SK-N-SH (cell line): ENCODE measurements around the gene TFF1. TPM values are rescaled to one million over a fixed set of nuclear protein-coding genes. Genes with fewer than 3 reads are reported as not detected.

Source experiments
- CTCF ChIA-PET: fragments of 300-600, 350-600 bp; formaldehyde crosslinking; extraction: SDS; loops from one replicate; lab custom pipeline; 2021; lab: Yijun Ruan, JAX
- POLR2A ChIA-PET: fragments of 350-600 bp; sonication (Branson Sonifier 250); formaldehyde crosslinking; extraction: SDS; loops from one replicate; lab custom pipeline; 2020; ENCODE audit warnings: antibody characterized with exemption, inconsistent platforms; lab: Yijun Ruan, JAX
- DNase-seq: peaks from one replicate; pipeline ENCODE4 v3.0.0; 2012
- H2AFZ ChIP-seq: fragments of 200-600 bp; sonication (generic); 2 replicates; pipeline ENCODE4 v1.8.1; 2016; ENCODE audit warnings: antibody characterized with exemption, mild to moderate bottlenecking, low read depth
- H3F3A ChIP-seq: fragments of 200-600 bp; sonication (generic); replicated peaks from 2 replicates; pipeline ENCODE3; 2016; ENCODE audit warnings: antibody characterized with exemption, mild to moderate bottlenecking; ENCODE audit not compliant: insufficient read depth
- H3K27ac ChIP-seq, 2 experiments: fragments of 200-500 bp in 1 of 2; fragments of 200-600 bp in 1 of 2; sonication (Bioruptor generic) in 1 of 2; sonication (generic), shearing (Covaris generic) in 1 of 2; 2 replicates each; pipeline versions ENCODE4 v1.5.1 to v1.6.1; 2014 to 2016; ENCODE audit warnings: low read depth in 2 of 2, inconsistent platforms in 1 of 2, low read length in 1 of 2, mild to moderate bottlenecking in 1 of 2, mixed read lengths in 1 of 2
- H3K27me3 ChIP-seq: fragments of 200-600 bp; sonication (generic), shearing (Covaris generic); 2 replicates; pipeline ENCODE4 v1.6.1; 2016; ENCODE audit warnings: mixed run types; ENCODE audit not compliant: insufficient read depth
- H3K36me3 ChIP-seq, 2 experiments: fragments of 200-500 bp in 1 of 2; fragments of 200-600 bp in 1 of 2; sonication (Bioruptor generic) in 1 of 2; sonication (generic) in 1 of 2; replicated peaks in 1 of 2; 2 replicates each; pipeline versions ENCODE3 to v1.5.1; 2014 to 2016; ENCODE audit warnings: low read length in 1 of 2, mild to moderate bottlenecking in 1 of 2; ENCODE audit not compliant: insufficient read depth in 2 of 2, control insufficient read depth in 1 of 2
- H3K4me1 ChIP-seq, 2 experiments: fragments of 200-500 bp in 1 of 2; fragments of 200-600 bp in 1 of 2; sonication (Bioruptor generic) in 1 of 2; sonication (generic), shearing (Covaris generic) in 1 of 2; 2 replicates each; pipeline versions ENCODE4 v1.5.1 to v1.6.1; 2014 to 2016; ENCODE audit warnings: low read depth in 1 of 2, low read length in 1 of 2, mixed run types in 1 of 2; ENCODE audit not compliant: insufficient read depth in 2 of 2, control insufficient read depth in 1 of 2
- H3K4me2 ChIP-seq: fragments of 200-600 bp; sonication (generic), shearing (Covaris generic); 2 replicates; pipeline ENCODE4 v1.6.1; 2017; ENCODE audit warnings: mixed run types
- H3K4me3 ChIP-seq, 2 experiments: fragments of 200-500 bp in 1 of 2; fragments of 200-600 bp in 1 of 2; sonication (Bioruptor generic) in 1 of 2; sonication (generic), shearing (Covaris generic) in 1 of 2; 2 replicates each; pipeline versions ENCODE4 v1.5.1 to v1.8.1; 2014 to 2016; ENCODE audit warnings: low read depth in 2 of 2, inconsistent platforms in 1 of 2, low read length in 1 of 2, mild to moderate bottlenecking in 1 of 2, mixed read lengths in 1 of 2, moderate library complexity in 1 of 2
- H3K79me2 ChIP-seq: fragments of 200-600 bp; sonication (generic); 2 replicates; pipeline ENCODE4 v1.8.1; 2017; ENCODE audit warnings: mild to moderate bottlenecking; ENCODE audit not compliant: insufficient read depth
- H3K9ac ChIP-seq: fragments of 200-600 bp; sonication (generic); 2 replicates; pipeline ENCODE4 v1.6.1; 2017; ENCODE audit warnings: mixed run types
- H3K9me2 ChIP-seq: fragments of 200-600 bp; sonication (generic); 2 replicates; pipeline ENCODE4 v1.6.1; 2017; ENCODE audit warnings: mixed run types
- H3K9me3 ChIP-seq: fragments of 200-600 bp; sonication (generic); 2 replicates; pipeline ENCODE4 v1.6.1; 2017; ENCODE audit warnings: mixed run types, mild to moderate bottlenecking, moderate library complexity
- H4K20me1 ChIP-seq: fragments of 200-600 bp; sonication (generic); 2 replicates; pipeline ENCODE4 v1.6.1; 2017; ENCODE audit warnings: mild to moderate bottlenecking, mixed run types; ENCODE audit not compliant: insufficient read depth
- CHD2 ChIP-seq: fragments of 150-350 bp; IDR thresholded peaks from 2 replicates; pipeline ENCODE4 v1.6.1; 2018; ENCODE audit warnings: low read length; ENCODE audit not compliant: partially characterized antibody
- ELF1 ChIP-seq: IDR thresholded peaks from 2 replicates; pipeline ENCODE4 v1.4.0; 2012
- EP300 ChIP-seq, 2 experiments: IDR thresholded peaks; 2 replicates each; pipeline versions ENCODE4 v1.4.0 to v1.6.1; 2012; ENCODE audit warnings: borderline replicate concordance in 1 of 2, low read depth in 1 of 2, low read length in 1 of 2
- EZH2phosphoT487 ChIP-seq: fragments of 200-600 bp; sonication (generic); IDR thresholded peaks from 2 replicates; pipeline ENCODE4 v1.6.1; 2017; ENCODE audit warnings: low read depth, mixed run types, mild to moderate bottlenecking, antibody characterized with exemption, moderate library complexity, borderline replicate concordance
- FOSL2 ChIP-seq: IDR thresholded peaks from 2 replicates; pipeline ENCODE4 v1.4.0; 2012; ENCODE audit warnings: low read depth, mild to moderate bottlenecking, moderate library complexity, borderline replicate concordance
- FOXJ3 ChIP-seq: sonication (generic); formaldehyde crosslinking; IDR thresholded peaks from 2 replicates; pipeline ENCODE4 v1.5.1; 2020; ENCODE audit warnings: mild to moderate bottlenecking, missing genetic modification reagents
- GATA2 ChIP-seq: sonication (generic); formaldehyde crosslinking; IDR thresholded peaks from 2 replicates; pipeline ENCODE4 v1.5.0; 2020; ENCODE audit warnings: mild to moderate bottlenecking, missing genetic modification reagents
- JUND ChIP-seq: IDR thresholded peaks from 2 replicates; pipeline ENCODE4 v1.4.0; 2012
- MEF2A ChIP-seq: IDR thresholded peaks from 2 replicates; pipeline ENCODE4 v1.4.0; 2012; ENCODE audit warnings: low read depth, borderline replicate concordance
- NFIC ChIP-seq: IDR thresholded peaks from 2 replicates; pipeline ENCODE4 v1.4.0; 2012; ENCODE audit warnings: borderline replicate concordance
- RAD21 ChIP-seq: IDR thresholded peaks from 2 replicates; pipeline ENCODE4 v1.6.1; 2012; ENCODE audit warnings: mild to moderate bottlenecking, low read length
- RCOR1 ChIP-seq: fragments of 150-350 bp; IDR thresholded peaks from 2 replicates; pipeline ENCODE4 v1.6.1; 2017; ENCODE audit warnings: antibody characterized with exemption, low read length
- RXRA ChIP-seq: IDR thresholded peaks from 2 replicates; pipeline ENCODE4 v1.4.0; 2012; ENCODE audit warnings: low read depth, mild to moderate bottlenecking, borderline replicate concordance
- SIN3A ChIP-seq: IDR thresholded peaks from 2 replicates; pipeline ENCODE4 v1.6.1; 2012; ENCODE audit warnings: low read depth, mild to moderate bottlenecking, low read length, moderate library complexity, borderline replicate concordance
- YY1 ChIP-seq: IDR thresholded peaks from 2 replicates; pipeline ENCODE4 v1.4.0; 2012; ENCODE audit warnings: low read depth, mild to moderate bottlenecking
- WGBS: methylation state at CpG from one replicate; pipeline ENCODE4 v1.1.6; 2017; ENCODE audit warnings: low lambda C conversion rate; 5-methylcytosine and 5-hydroxymethylcytosine counted together
- polyA plus RNA-seq, 3 experiments: library from polyadenylated mRNA; depleted of rRNA; stranded (reverse); fragments of >200 nt; gene quantifications; 2 replicates each; pipeline ENCODE4 v1.2.3, GENCODE V29; 2012
- TF ChIP-seq, protein P1 (sequence below): fragments of 150-350 bp; IDR thresholded peaks from 2 replicates; pipeline ENCODE4 v1.6.1; 2016; ENCODE audit warnings: mild to moderate bottlenecking, low read depth, low read length
- TF ChIP-seq, protein P2 (sequence below): IDR thresholded peaks from 2 replicates; pipeline ENCODE4; 2012
- TF ChIP-seq, protein P3 (sequence below): fragments of 200-600 bp; sonication (generic); IDR thresholded peaks from 2 replicates; pipeline ENCODE4 v1.6.1; 2017; ENCODE audit warnings: antibody characterized with exemption, mild to moderate bottlenecking, moderate library complexity

The TFF1 gene
- polyA plus RNA-seq, 1 of the 3 experiments (the other 2 are of a cell fraction), result not detected

DNA sequence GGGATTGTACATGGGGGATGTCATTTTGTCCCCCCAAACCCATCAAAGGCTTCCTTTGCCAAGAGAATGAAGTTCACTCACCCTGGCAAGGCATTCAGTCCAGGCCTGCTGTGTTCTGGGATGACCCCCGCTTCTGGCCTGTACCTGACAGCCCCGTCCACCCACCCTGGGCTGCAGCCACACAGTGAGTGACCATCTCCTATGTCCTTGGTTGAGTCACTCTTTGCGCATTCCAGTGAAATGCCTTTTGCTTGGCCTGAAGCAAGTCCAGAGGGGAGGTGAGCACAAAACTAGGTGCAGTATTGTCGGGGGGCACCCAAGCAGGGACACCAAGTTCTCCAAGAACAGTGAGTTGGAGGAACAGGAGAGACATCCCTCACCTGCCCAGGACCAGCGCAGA lies 19.3 kb upstream of the TFF1 start:
- WGBS, result 51% methylated on average over 3 of the region's 5 CpGs
- no peaks in the 10 kb centered on the region for H3K9me2 ChIP-seq
- no peak overlapping the region for H2AFZ ChIP-seq
- H3K4me1 ChIP-seq, result no peaks in the 10 kb centered on the region
- no peak overlapping the region for H3K9ac ChIP-seq
- H3K36me3 ChIP-seq, result no peaks in the 10 kb centered on the region
- no peak overlapping the region for H3K27ac ChIP-seq
- no peaks in the 10 kb centered on the region for H3K9me3 ChIP-seq
- TF ChIP-seq RCOR1 (no peak), EZH2phosphoT487 (no peak), JUND (no peak), SIN3A (no peak), ELF1 (no peak), MEF2A (no peak), GATA2 (CRISPR knock-in tag) (no peak), RAD21 (no peak), FOSL2 (no peak), RXRA (no peak), FOXJ3 (CRISPR knock-in tag) (no peak), NFIC (no peak), YY1 (no peak), CHD2 (no peak), EP300 (IDR thresholded peaks at IDR 0.05; ENCODE audit: borderline replicate concordance in 1 of 2, low read depth in 1 of 2, low read length in 1 of 2) (no peak)
- TF ChIP-seq, protein P1, sequence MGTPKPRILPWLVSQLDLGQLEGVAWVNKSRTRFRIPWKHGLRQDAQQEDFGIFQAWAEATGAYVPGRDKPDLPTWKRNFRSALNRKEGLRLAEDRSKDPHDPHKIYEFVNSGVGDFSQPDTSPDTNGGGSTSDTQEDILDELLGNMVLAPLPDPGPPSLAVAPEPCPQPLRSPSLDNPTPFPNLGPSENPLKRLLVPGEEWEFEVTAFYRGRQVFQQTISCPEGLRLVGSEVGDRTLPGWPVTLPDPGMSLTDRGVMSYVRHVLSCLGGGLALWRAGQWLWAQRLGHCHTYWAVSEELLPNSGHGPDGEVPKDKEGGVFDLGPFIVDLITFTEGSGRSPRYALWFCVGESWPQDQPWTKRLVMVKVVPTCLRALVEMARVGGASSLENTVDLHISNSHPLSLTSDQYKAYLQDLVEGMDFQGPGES, result no peak
- TF ChIP-seq, protein P2, sequence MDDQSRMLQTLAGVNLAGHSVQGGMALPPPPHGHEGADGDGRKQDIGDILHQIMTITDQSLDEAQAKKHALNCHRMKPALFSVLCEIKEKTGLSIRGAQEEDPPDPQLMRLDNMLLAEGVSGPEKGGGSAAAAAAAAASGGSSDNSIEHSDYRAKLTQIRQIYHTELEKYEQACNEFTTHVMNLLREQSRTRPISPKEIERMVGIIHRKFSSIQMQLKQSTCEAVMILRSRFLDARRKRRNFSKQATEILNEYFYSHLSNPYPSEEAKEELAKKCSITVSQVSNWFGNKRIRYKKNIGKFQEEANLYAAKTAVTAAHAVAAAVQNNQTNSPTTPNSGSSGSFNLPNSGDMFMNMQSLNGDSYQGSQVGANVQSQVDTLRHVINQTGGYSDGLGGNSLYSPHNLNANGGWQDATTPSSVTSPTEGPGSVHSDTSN, result no peak
- TF ChIP-seq, protein P3, sequence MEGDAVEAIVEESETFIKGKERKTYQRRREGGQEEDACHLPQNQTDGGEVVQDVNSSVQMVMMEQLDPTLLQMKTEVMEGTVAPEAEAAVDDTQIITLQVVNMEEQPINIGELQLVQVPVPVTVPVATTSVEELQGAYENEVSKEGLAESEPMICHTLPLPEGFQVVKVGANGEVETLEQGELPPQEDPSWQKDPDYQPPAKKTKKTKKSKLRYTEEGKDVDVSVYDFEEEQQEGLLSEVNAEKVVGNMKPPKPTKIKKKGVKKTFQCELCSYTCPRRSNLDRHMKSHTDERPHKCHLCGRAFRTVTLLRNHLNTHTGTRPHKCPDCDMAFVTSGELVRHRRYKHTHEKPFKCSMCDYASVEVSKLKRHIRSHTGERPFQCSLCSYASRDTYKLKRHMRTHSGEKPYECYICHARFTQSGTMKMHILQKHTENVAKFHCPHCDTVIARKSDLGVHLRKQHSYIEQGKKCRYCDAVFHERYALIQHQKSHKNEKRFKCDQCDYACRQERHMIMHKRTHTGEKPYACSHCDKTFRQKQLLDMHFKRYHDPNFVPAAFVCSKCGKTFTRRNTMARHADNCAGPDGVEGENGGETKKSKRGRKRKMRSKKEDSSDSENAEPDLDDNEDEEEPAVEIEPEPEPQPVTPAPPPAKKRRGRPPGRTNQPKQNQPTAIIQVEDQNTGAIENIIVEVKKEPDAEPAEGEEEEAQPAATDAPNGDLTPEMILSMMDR, result no peak
- no peaks in the 10 kb centered on the region for H4K20me1 ChIP-seq
- no peaks in the 10 kb centered on the region for H3K27me3 ChIP-seq
- DNase-seq, result no peak
- H3K4me3 ChIP-seq, result no peak overlapping the region
- no peak overlapping the region for H3K4me2 ChIP-seq
- ChIA-PET CTCF (no interaction called here), POLR2A (no interaction called here)
- no peaks in the 10 kb centered on the region for H3F3A ChIP-seq
- no peaks in the 10 kb centered on the region for H3K79me2 ChIP-seq
